22Rv1 (cell line): ENCODE results near the gene TBC1D5.

ENCODE experiments used
- CTCF ChIP-seq: fragments of 450-650 bp; IDR thresholded peaks from 2 replicates; pipeline ENCODE4 v1.5.1; 2017; ENCODE audit warnings: mild to moderate bottlenecking
- ZFX ChIP-seq: fragments of 450-650 bp; IDR thresholded peaks from 2 replicates; pipeline ENCODE4 v1.6.1; 2017; ENCODE audit warnings: antibody characterized with exemption, borderline replicate concordance

- TF ChIP-seq CTCF (no peak), ZFX (no peak)
These were observed 100.0 kb downstream of the TBC1D5 start for GRCh38 chr3:17642474-17642873.
